ENCODE results near the gene PLBD2. TPM values are rescaled to one million over a fixed set of nuclear protein-coding genes. Genes with fewer than 3 reads are reported as not detected.

Gene PLBD2
- polyA plus RNA-seq, 1 donor: 12.6 TPM

DNA sequence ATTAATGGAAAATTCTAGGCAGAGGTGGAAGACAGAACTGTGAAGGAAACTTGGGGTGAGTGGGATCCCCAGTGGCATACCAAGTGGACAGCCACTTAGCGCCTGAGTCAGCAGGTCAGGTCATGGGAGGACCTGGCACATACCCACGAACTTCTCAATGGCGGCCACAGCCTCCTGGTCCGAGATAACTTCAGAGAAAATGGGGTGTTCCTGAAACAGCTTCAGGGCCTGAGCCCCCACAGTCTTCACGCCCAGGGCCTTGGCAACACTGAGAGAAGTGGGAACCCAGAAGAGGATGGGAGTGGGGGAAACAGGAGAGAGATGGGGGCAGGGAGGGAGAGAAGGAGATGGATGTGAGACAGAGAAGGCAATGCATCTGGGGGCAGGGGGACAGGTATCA, 35.4 kb downstream of the PLBD2 start:
- no peak for DNase-seq (ENCODE audit: low read depth)

DNA sequence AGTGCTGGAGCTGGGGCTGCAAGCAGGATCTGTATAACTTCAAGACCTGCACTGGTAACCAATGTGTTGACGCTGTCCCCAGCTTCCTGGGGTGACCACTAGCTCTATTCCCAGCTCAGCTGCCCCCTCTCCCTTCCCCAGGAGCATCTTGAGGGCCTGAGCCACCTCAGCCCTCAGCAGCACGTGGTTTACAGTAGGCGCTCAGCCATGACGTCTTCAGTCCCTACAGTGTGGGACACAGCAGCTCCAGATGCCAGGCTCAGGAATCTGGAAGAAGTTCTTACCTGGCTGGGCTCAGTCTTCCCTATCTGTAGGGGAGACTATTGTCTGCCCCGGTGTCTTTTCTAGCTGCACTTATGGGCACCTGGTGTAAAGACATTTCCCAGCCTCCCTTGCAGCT, 36.7 kb downstream of the PLBD2 start:
- no peak for DNase-seq (ENCODE audit: low read depth)

GRCh38 chr12:113396200-113396599, 37.8 kb downstream of the PLBD2 start:
- no peak for DNase-seq (ENCODE audit: low read depth)

GRCh38 chr12:113396828-113397496, 38.6 kb downstream of the PLBD2 start:
- DNase-seq (ENCODE audit: low read depth): no peak

- no peak for DNase-seq (ENCODE audit: low read depth)
These were observed 39.3 kb downstream of the PLBD2 start for GRCh38 chr12:113397497-113398197.

DNA sequence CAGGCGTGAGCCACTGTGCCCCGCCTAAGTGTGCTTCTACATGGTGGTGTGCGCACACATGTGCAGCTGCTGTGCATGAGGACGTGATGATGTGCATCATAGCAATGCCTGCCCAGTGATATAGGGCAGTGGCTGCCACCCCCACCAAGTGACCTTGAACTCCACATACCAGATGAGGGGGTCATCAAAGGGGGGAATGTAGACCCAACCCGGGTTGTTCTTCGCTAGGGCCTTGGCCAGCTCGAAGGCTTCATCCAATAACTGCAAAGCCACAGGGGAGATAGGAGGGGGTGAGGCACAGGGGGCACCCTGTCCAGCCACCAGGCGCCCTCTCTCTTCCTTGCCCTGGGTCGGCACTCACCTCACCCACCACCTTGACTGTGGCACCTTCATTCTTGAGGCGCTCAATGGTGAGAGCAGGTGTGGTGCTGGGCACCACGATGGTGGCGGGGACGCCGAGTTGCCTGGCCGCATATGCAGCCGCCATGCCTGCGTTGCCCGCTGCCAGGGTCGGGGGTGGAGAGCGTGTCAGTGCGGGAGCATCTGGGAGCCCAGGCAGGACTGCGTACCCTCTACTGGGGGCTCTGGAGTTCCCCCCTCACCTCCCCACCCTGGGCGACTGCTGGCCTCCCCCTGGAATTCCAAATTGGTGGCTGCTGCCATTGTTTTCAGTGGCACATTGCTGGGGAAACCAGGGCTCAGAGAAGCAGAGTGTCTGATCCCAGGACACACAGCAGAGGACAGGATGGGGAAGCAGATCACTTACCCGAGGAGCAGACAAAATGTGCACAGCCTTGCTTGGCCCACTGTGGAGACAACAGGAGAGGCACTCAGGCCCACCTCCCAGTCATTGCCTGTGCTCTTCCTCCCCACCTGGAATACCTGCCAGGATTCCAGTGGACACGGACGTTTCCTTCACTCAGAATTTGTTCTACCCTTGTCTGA, 40.2 kb downstream of the PLBD2 start:
- DNase-seq (ENCODE audit: low read depth): no peak

GRCh38 chr12:113399490-113399889, 41.1 kb downstream of the PLBD2 start:
- no peak for DNase-seq (ENCODE audit: low read depth)

GRCh38 chr12:113400362-113400761, 42.0 kb downstream of the PLBD2 start:
- no peak for DNase-seq (ENCODE audit: low read depth)

DNA sequence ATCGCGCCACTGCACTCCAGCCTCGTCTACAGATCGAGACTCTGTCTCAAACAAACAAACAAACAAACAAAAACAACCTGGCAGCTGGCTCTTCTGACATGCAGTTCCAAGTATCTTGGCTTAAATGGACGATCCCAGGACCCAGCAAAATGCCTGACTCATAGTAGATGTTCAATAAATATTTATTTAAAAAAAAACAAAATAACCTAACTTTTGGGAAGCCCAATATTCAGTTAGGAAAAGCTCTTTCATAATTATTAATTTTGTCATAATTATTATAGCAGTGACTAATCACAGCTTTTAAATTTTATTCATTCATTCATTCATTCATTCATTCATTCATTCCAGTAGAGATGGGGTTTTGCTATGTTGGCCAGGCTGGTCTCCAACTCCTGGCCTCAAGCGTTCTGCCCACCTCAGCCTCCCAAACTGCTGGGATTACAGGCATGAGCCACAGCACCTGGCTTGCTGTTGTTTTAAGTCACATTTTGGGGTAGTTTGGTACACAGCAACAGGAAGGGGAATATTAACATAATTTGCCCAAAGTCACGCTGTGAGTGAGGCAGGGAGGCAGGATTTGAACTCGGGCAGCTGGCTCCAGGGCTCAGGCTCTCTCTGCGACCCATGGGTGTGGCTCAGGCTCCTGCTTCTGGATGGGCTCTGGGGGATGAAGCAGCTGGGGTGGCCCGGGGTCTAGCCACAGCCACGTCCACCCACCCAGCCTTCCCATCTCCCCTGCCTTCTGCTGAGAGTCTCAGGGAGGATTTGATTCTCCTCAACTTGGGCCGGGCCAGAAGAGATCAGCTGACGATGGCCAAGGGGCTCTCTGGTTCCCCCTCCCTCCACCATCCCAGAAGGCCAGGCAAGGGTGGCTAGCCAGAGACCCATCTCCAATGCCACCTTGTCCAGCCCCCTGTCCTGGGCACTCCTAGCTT, 42.9 kb downstream of the PLBD2 start:
- no peak for DNase-seq (ENCODE audit: low read depth)

DNA sequence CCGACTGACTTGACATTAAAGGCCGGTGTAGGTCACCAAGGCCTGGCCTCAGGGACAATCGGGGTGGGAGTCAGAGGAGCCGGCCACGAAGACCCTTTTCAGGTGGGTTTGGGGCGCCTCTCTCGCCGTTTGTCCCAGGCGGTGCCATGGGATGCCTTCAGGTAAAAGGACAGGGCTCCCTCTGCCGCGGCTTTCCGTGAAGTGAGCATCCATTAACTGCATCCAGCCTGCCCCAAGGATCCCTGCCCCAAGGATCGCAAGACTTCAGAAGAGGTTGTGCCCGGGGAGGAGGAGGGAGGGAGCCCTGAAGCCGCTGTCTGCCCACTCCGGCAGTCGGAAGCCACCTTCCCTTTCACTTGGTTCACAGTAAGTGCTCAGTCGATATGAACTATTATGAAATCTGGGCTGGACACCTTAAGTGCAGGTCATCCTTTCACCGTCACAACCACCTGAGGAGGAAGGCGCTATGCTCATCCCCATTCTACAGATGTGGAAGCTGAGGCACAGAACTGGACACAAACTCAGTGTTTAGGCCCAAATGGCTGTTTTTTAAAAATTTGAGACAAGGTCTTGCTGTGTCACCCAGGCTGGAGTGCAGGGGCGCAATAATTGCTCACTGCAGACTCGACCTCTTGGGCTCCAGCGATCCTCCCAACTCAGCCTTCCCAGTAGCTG, 44.3 kb downstream of the PLBD2 start:
- DNase-seq (ENCODE audit: low read depth): no peak

DNA sequence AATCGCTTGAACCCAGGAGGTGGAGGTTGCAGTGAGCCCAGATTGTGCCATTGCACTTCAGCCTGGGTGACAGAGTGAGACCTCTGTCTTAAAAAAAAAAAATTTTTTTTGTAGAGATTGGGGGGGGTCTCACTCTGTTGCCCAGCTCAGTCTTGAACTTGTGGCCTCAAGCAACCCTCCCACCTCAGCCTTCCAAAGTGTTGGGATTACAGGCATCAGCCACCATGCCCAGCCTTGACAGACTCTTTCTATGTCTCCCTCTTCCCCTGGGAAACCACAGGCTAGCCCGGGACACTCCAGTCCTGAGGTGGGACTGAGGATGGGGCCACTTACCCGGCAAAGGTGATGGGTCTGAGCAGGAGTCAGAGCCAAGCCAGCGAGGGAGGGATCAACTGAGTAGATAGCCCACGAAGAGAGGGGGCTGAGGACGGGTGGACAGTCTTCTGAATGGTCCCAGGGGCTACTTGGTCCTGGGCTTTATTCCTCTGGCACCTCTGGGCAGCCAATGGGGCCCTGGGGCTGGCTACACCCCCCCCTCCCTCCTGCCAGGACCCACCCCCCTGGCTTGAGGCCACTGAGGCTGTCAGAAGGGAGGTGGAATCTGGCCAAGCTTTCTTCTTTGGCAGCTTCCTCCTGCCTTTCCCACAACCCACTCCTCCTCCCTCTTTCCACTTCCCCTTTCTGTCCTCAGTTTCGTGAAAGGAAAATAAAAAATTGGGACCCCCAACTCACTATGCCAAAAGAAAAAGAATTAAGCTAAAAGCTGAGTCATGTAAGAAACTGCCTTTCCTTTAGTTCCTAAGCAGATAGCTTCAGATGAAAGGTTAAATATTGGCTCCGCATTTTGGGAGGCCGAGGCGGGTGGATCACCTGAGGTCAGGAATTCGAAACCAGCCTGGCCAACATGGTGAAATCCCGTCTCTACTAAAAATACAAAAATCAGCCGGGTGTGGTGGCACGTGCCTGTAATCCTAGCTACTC, 45.3 kb downstream of the PLBD2 start, which contains the start of gene SDS:
TSS of gene SDS (minus strand) at position 453 of the 981 bp plus-strand sequence. CDS start 4,179 bp downstream, outside the sequence.
- DNase-seq (ENCODE audit: low read depth): no peak

GRCh38 chr12:113405694-113406093, 47.3 kb downstream of the PLBD2 start:
- no peak for DNase-seq (ENCODE audit: low read depth)

DNA sequence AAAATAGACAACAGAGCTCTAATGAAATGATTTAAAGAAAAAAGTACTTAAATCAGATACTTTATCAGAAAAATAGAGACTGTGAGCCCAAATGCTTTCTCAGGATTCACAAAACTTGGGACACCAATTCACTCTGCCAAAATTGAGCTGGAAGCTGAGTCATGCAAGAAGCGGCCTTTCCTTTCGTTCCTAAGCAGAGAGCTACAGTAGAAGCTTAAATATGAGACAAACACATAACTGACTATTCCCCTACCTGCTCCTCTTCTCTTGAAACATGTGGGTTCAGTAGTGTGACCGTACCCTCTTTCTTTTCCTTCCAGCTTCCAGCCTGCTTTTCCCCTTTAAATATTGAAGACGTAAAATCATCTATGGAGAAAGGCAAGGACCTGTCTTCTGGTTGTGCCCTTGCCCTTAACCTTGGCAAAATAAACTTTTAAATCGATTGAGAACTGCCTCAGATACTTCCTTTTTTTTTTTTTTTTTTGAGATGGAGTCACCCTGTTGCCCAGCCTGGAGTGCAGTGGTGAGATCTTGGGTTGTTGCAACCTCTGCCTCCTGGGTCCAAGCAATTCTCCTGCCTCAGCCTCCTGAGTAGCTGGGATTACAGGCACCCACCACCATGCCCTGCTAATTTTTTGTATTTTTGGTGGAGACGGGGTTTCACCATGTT, 49.7 kb downstream of the PLBD2 start:
- DNase-seq (ENCODE audit: low read depth): no peak

- DNase-seq (ENCODE audit: low read depth): no peak
These were observed 50.4 kb downstream of the PLBD2 start for GRCh38 chr12:113408756-113409298.

DNA sequence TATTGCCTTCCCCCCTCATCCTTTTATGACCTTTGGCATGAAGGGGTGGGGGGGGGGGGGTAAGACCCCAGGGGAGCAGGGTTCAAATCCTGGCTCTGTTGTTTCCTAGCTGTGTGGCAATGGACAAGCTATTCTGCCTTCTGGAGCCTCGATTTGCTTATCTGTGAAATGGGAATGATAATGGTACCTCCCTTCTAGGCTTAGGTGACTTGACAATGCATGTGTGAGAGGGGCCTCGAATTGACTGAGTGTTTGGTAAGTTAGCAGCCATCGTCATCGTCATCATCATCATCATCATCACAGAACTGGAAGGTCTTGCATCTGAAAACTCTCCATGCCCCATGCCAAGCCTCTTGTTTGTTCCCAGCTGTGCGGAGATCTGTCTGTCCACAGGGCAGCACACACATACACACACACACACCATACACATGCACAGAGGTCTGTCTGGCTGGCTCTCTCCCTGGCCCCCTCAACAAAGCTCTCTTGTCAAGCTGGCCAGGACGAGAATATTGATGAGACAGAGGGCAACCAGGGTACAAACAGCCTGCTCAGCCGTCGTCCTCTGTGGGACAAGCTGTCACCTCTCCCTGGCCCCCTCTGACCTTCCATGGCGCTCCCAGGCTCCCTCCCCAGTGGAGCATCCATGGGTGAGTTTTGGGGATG, 51.2 kb downstream of the PLBD2 start:
- DNase-seq (ENCODE audit: low read depth): no peak

DNA sequence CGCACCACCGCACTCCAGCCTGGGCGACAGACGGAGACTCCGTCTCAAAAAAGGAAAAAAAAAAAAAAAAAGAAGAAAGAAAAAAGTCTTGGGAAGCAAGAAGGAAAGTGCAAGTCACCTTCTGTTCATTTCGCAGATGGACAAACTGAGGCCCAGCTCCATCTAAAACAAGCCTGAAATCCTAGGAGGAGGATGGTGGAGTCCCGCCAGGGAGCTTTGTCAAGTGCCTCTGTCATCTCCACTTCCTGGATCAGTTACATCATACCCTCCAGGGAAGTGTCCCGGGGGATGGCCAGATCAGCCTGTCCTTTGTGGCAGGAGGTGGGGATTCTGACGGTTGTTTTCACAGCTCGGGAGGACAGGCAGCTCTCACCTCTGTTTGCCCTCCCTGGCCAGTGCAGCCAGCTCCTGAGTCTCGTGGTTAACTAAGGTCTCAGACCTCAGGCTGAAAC, 55.1 kb downstream of the PLBD2 start:
- DNase-seq (ENCODE audit: low read depth): no peak

GRCh38 chr12:113414519-113415038, 56.2 kb downstream of the PLBD2 start:
- no peak for DNase-seq (ENCODE audit: low read depth)
